PFSK-1 (cell line): Measurements from ENCODE around the gene MAD1L1.

Experiments
- FOXP2 ChIP-seq: optimal IDR thresholded peaks from 2 replicates; pipeline ENCODE3; 2011; ENCODE audit warnings: borderline replicate concordance, control low read depth, inconsistent platforms; ENCODE audit not compliant: insufficient read depth; ENCODE audit errors: extremely low read length, extremely low read depth
- POLR2AphosphoS5 ChIP-seq: IDR thresholded peaks from 2 replicates; pipeline ENCODE4 v1.6.1; 2012; ENCODE audit warnings: low read depth, mild to moderate bottlenecking, control low read depth, low read length, moderate library complexity
- REST ChIP-seq, 2 experiments: IDR thresholded peaks; 2 replicates each; pipeline versions ENCODE4 v1.6.1 to v1.8.0; 2011 to 2012; ENCODE audit warnings: low read depth in 2 of 2, low read length in 2 of 2, control low read depth in 1 of 2, inconsistent platforms in 1 of 2, mild to moderate bottlenecking in 1 of 2, moderate library complexity in 1 of 2; ENCODE audit not compliant: insufficient read depth in 1 of 2
- SIN3A ChIP-seq: IDR thresholded peaks from 2 replicates; pipeline ENCODE4 v1.6.1; 2012; ENCODE audit warnings: mild to moderate bottlenecking, low read length, moderate library complexity, borderline replicate concordance; ENCODE audit not compliant: insufficient read depth
- TAF1 ChIP-seq: IDR thresholded peaks from 2 replicates; pipeline ENCODE4 v1.6.1; 2012; ENCODE audit warnings: low read length, control low read depth, borderline replicate concordance; ENCODE audit not compliant: insufficient read depth

Gene MAD1L1

GRCh38 chr7:1854866-1855724 is 377.6 kb downstream of the MAD1L1 start:
- TF ChIP-seq POLR2AphosphoS5, result no peak
- no peak for TF ChIP-seq TAF1
- no peak for TF ChIP-seq REST (IDR thresholded peaks at IDR 0.05; ENCODE audit: insufficient read depth in 1 of 2, low read depth in 2 of 2, low read length in 2 of 2)
- no peak for TF ChIP-seq SIN3A
- no peak for TF ChIP-seq FOXP2

- TF ChIP-seq TAF1 (no peak), REST (IDR thresholded peaks at IDR 0.05; ENCODE audit: insufficient read depth in 1 of 2, low read depth in 2 of 2, low read length in 2 of 2) (no peak), POLR2AphosphoS5 (no peak), SIN3A (no peak), FOXP2 (no peak)
Observed at GRCh38 chr7:1853986-1854865, 378.5 kb downstream of the MAD1L1 start.

- no peak for TF ChIP-seq FOXP2
- TF ChIP-seq POLR2AphosphoS5, result no peak
- TF ChIP-seq REST (IDR thresholded peaks at IDR 0.05; ENCODE audit: insufficient read depth in 1 of 2, low read depth in 2 of 2, low read length in 2 of 2), result no peak
- no peak for TF ChIP-seq SIN3A
- no peak for TF ChIP-seq TAF1
Observed at GRCh38 chr7:1853431-1853985, 379.2 kb downstream of the MAD1L1 start.

GRCh38 chr7:1852517-1853430 is 380.0 kb downstream of the MAD1L1 start:
- TF ChIP-seq POLR2AphosphoS5 (no peak), SIN3A (no peak), FOXP2 (no peak), REST (IDR thresholded peaks at IDR 0.05; ENCODE audit: insufficient read depth in 1 of 2, low read depth in 2 of 2, low read length in 2 of 2) (no peak), TAF1 (no peak)
